Activated T-cell treated with anti-CD3 and anti-CD28 coated beads, Interleukin-2, amount 50 U/mL, for 24 hours (primary cell): ENCODE measurements around the gene GRAP.

Experiments
- DNase-seq: peaks from one replicate; pipeline ENCODE4 v3.0.0-alpha.2; 2020
- H3K27ac Mint-ChIP-seq: 2 replicates; pipeline ENCODE4 v1.8.0; 2020; ENCODE audit warnings: mild to moderate bottlenecking, mixed read lengths
- H3K27me3 Mint-ChIP-seq: 2 replicates; pipeline ENCODE4 v1.8.0; 2020; ENCODE audit warnings: mixed read lengths
- H3K36me3 Mint-ChIP-seq: 2 replicates; pipeline ENCODE4 v1.8.0; 2020; ENCODE audit warnings: low read depth, mixed read lengths
- H3K4me1 Mint-ChIP-seq: 2 replicates; pipeline ENCODE4 v1.8.0; 2020; ENCODE audit warnings: low read depth, mixed read lengths
- H3K4me3 Mint-ChIP-seq: 2 replicates; pipeline ENCODE4 v1.8.0; 2020; ENCODE audit warnings: mild to moderate bottlenecking, moderate library complexity, mixed read lengths
- H3K9me3 Mint-ChIP-seq: 2 replicates; pipeline ENCODE4 v1.8.0; 2020; ENCODE audit warnings: mixed read lengths

The GRAP gene

DNA sequence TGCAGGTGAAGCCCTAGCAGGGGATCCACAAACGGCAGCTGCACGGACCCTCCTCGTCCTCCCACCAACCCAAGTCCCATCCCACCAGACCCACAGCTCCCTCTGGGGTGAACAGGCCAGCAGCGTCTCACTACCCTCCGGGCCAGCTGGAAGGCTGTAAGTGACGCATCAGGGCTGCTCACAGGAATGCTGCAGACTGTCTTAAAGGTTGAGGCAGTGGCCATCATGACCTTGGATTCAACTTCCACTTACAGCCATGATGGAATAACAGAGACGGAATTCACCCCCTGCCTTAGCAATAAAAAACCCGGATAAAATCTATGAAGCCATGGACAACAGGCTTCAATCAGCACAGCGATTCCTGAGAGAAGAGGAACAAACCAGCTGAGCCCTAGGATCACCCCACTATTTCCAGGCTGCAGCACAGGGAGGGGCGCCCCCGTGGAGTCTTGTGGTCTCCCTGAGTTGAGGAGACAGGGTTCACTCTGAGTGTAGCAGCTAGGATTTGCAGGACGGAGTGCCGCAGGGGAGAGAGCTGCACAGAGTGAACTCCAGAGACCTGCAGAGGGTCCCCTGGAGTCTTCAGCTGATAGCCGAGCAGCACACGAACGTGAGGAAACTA, 52.7 kb downstream of the GRAP start:
- no peak overlapping the region for H3K4me3 Mint-ChIP-seq
- DNase-seq, result no peak

DNA sequence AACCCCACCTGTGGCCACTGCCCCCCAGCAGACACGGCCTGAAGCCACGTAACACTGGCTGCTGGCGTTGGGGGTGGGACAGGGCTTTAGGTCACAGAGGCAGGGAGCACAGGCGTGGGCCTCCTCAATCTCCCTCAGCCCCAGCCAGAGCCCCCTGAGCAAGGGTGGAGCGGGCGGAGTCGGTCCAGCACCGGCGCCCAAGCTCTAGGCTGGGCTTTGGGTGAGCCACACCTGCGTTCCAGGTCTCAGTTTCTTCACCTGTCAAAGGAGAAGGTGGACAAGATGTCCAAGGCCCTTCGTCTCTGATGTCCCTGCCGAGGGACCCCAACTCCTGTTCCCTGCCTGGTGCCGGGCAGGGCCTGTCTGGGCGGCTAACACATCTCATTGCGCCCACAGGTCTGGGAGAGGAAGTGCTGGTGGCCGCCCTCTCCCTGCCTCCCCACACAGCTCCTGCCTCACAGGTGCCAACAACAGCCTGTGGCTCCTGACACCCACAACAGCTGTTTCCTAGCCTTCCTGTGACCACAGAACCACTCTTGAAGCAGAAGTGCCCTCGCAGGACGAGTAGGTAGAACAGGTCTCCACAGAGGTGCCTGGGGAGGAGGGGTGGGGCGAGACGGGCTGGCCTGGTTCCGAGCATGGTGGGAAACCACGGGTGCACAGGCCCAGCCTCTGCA, 54.2 kb downstream of the GRAP start:
- peaks cover 69% of the 10 kb centered on the region for H3K36me3 Mint-ChIP-seq
- H3K4me1 Mint-ChIP-seq, result peaks cover 26% of the 10 kb centered on the region
- peaks cover 5% of the 10 kb centered on the region for H3K9me3 Mint-ChIP-seq
- no peak for DNase-seq
- no peak overlapping the region for H3K4me3 Mint-ChIP-seq
- no peak overlapping the region for H3K27ac Mint-ChIP-seq
- H3K27me3 Mint-ChIP-seq, result no peaks in the 10 kb centered on the region

More for the DNA sequence above, 52.7 kb downstream of the GRAP start:
- peaks cover 23% of the 10 kb centered on the region for H3K4me1 Mint-ChIP-seq
- peaks cover 66% of the 10 kb centered on the region for H3K36me3 Mint-ChIP-seq
- H3K27ac Mint-ChIP-seq, result no peak overlapping the region
- H3K27me3 Mint-ChIP-seq, result no peaks in the 10 kb centered on the region
- peaks cover 5% of the 10 kb centered on the region for H3K9me3 Mint-ChIP-seq

DNA sequence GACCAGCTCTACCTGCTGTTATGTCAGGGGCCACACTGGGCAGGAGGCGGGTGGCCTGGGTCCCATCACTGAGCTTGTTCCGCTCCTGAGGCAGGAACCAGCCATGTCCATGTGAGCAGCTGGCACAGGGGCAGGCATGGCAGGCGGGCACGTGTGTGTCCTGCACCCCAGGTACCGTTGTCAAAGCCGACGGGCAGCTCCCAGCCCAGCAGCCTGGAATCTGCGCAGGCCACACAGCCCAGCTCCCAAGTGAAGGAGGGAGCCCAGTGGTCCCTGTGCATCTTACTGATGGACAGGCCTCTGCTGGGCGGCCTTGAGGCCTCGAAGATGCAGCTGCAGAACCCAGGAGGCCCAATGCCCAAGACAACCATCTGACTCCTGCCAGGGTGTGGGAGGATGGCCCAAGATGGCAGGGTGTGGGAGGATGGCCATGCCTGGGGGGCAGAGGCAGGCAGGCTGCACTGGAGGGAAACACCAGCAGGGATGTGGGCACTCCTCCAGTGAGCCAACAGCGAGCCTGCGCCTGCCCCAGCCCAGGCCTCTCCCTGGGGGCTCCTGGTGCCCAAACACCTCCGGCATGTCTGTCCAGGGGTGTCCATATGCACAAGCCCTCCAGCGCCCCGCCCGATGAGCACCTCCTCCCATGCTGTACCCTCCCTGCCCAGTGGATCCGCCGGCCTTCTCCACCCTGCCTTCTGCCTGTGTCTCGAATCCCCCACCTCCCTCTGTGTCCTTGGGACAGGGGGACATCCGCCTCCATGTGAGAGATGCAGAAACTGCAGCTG, 55.0 kb downstream of the GRAP start:
- peaks cover 31% of the 10 kb centered on the region for H3K4me1 Mint-ChIP-seq
- H3K36me3 Mint-ChIP-seq, result peaks cover 69% of the 10 kb centered on the region
- H3K27me3 Mint-ChIP-seq, result no peaks in the 10 kb centered on the region
- H3K4me3 Mint-ChIP-seq, result no peak overlapping the region
- H3K27ac Mint-ChIP-seq, result no peak overlapping the region
- peaks cover 5% of the 10 kb centered on the region for H3K9me3 Mint-ChIP-seq
- no peak for DNase-seq

DNA sequence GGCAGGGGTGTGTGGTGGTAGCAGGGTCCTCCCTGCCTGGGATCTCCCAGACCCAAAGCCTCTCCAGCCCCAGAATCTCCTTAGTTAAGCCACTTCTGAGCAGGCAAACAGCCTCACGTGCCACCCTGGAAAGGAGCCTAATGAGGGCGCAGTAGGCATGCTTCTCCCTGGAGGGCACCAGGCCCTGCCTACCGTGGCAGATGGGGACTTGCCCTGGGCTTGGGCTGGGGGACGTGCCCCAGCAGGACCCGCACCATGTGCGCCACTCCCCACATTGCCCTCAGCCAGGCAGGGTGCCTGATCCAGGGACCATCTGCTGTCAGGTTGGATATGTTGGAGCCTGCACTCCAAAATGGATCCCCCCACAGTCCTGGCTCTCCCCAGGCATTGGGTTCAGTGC, 56.4 kb downstream of the GRAP start:
- Mint-ChIP-seq H3K4me3 (no peak overlapping the region), H3K4me1 (peaks cover 31% of the 10 kb centered on the region), H3K36me3 (peaks cover 67% of the 10 kb centered on the region), H3K27ac (no peak overlapping the region), H3K9me3 (peaks cover 1% of the 10 kb centered on the region), H3K27me3 (no peaks in the 10 kb centered on the region)
- no peak for DNase-seq

DNA sequence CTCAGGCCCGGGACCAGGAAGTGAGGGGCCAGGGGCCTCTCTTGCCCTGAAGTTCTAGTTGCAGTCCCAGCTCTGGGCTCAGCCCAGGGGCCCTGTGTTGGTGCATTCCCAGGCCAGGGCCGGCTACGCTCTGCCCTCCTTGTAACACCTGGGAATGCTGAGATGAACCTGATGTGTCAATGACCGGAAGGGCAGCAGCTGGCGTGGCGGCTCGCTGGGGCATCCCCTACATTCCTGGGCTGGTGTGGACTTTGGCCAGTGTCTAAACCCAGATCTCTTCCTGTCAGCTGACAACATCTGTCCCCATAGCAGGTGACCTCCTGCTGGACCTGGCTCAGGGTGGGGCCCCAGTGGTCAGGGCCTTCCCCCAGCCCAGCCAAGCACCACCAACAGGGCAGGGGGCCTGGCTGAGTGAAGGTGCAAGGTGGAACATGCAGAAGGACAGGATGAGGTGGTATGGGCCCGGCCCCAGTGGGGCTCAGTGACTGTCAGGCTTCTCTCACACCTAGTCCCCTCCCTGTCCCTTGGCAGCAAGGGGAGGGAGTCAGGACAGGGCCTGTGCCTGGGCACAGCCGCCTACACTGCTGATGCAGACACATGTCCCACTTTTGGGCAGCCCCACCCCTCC, 58.1 kb downstream of the GRAP start:
- Mint-ChIP-seq H3K9me3 (no peaks in the 10 kb centered on the region), H3K4me3 (no peak overlapping the region), H3K27ac (no peak overlapping the region), H3K27me3 (no peaks in the 10 kb centered on the region), H3K36me3 (peaks cover 69% of the 10 kb centered on the region), H3K4me1 (peaks cover 25% of the 10 kb centered on the region)
- no peak for DNase-seq

DNA sequence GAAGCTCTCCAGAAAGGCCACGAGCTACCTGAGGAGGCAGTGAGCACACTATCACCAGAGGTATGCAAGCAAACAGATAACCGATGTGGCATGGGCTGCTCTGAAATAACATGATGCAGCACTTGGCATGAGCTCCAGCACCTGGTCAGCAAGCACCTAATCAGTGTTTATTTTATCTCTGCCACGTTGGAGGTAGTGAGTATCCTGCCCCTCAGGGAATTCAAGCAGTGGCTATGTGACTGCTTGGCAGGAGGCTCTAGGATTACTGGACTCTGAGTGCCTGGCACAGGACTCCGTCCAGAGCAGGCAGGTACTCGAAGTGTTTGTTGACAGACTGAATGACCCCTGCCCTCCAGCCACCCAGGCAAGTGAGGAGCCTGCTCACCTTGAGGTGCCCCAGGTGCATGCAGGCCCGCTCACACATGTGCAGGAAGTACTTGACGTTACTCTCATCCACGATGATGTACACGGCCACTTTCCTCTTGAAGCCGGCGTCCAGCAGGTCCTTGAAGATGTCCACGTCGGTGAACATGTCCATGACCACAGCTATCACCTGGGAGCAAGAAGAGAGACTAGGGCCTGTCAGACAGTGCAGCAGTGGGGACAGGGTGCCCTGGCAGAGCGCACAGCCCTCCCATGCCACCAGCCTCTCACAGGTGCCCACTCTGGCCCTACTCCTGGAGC, 58.8 kb downstream of the GRAP start:
- Mint-ChIP-seq H3K27me3 (no peaks in the 10 kb centered on the region), H3K4me1 (peaks cover 18% of the 10 kb centered on the region), H3K4me3 (no peak overlapping the region), H3K27ac (no peak overlapping the region), H3K9me3 (no peaks in the 10 kb centered on the region), H3K36me3 (peaks cover 65% of the 10 kb centered on the region)
- DNase-seq, result no peak

DNA sequence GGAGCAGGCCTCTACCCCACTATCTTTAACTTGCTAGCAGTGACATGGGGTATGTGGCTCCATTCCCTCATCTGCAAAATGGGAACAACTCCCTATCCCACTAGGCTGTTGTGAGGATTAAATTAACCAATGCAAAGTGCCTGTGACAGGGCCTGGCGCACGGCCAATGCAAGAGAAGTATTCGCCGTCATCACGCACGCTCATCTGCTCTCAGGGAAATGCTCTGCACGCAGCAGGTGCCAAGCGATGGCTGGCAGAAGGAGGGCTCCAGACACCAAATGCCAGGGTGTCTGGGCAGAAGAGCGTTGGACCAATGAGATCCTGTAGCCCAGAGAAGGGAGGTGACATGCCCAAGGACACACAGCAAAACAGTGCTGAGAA, 59.5 kb downstream of the GRAP start:
- DNase-seq, result no peak
- no peak overlapping the region for H3K27ac Mint-ChIP-seq
- no peaks in the 10 kb centered on the region for H3K9me3 Mint-ChIP-seq
- no peaks in the 10 kb centered on the region for H3K27me3 Mint-ChIP-seq
- H3K4me1 Mint-ChIP-seq, result peaks cover 15% of the 10 kb centered on the region
- H3K36me3 Mint-ChIP-seq, result peaks cover 62% of the 10 kb centered on the region
- no peak overlapping the region for H3K4me3 Mint-ChIP-seq

DNA sequence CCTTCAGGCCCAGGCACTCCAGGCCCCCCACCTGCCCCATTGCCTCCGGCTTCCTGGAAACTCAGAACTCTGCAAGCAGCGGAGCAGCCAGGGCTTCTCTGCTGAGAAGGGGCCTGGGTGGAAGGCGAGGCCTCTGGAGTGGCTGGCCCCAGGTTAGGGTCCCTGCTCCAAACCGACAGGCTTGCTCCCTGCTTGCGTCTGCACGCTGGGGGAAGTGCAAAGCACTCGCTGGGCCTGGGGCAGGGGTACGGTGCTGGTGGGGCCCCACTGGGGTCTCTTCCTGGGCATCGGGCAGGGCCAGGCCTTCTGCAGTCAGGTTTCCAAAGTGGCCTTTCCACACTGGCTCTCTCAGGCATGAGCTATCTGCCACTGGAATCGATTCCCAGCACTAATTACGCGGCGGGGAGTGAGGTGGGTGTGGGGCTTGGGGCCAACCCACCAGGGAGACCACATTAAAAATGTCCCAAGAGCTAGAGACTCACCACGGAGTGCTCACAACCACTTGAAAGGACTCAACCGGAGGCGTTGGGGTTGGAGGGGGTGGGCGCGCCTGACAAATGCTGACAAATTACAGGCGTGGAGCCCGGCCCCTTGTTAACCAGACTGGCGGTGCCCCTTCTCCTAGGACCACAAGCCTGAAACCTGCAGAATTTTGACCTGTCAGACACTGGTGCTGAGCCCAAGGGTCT, 60.1 kb downstream of the GRAP start:
- Mint-ChIP-seq H3K4me1 (peaks cover 17% of the 10 kb centered on the region), H3K4me3 (no peak overlapping the region), H3K9me3 (no peaks in the 10 kb centered on the region), H3K27ac (no peak overlapping the region), H3K36me3 (peaks cover 61% of the 10 kb centered on the region), H3K27me3 (no peaks in the 10 kb centered on the region)
- DNase-seq, result no peak

DNA sequence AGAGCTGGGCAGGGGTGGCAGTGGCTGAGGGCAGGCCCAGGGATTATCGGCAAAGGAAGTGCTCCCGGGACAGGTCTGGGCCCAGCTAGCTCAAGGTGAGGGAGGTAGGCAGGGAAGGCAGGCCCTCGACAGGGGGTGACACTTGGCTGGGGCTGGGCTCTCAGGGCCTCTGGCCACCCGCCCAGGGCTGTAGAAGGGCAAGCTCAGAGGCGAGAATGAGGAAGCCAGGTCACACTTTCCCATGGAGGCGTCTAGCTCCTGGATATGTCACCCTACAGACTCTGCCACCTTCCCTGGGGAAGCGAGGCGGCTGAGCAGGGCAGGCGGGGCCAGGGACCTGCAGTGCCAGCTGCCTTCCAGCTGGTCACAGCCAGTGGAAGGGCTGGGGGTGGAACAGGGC, 61.3 kb downstream of the GRAP start:
- no peak overlapping the region for H3K4me3 Mint-ChIP-seq
- peaks cover 62% of the 10 kb centered on the region for H3K36me3 Mint-ChIP-seq
- peaks cover 17% of the 10 kb centered on the region for H3K4me1 Mint-ChIP-seq
- no peaks in the 10 kb centered on the region for H3K27me3 Mint-ChIP-seq
- no peak for DNase-seq
- no peaks in the 10 kb centered on the region for H3K9me3 Mint-ChIP-seq
- no peak overlapping the region for H3K27ac Mint-ChIP-seq

DNA sequence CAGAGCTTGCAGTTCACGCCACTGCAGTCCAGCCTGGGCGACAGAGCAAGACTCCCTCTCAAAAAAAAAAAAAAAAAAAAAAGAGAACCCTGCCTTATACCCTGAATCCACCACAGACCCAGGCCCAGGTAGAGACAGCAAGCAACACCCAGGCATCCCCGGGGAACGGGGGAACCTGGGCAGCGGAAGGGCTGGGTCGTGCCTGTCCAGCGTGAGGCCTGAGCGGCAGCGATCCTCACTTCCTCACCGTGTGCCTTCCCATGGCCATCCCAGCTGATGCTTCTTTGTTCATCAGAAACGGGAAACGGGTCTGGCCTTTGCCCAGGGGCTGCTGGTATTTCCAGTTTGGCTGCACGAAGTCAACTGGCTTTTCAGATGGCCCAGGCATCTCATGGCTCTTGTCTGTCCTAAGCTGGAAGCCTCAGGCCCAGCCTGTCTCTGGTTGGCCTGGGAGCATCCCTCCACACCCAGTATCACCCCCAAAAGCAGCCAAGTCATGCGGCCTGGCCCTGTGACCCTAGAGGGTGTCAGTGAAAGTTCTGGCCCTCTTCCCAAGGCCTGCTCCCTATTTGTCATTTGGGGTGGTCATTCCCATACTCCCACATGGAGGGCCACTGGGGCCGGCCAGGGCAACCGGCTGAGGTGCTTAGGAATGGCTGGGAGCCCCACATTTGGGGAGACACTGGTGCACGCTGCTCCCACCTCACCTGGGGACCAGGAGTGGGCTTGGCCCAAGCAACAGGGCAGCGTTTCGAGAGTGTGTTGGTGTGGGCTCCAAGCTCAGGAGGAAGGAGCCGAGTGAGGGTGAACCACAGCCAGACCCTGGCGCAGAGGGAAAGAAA, 62.3 kb downstream of the GRAP start:
- Mint-ChIP-seq H3K4me3 (no peak overlapping the region), H3K9me3 (no peaks in the 10 kb centered on the region), H3K36me3 (peaks cover 69% of the 10 kb centered on the region), H3K27me3 (no peaks in the 10 kb centered on the region), H3K4me1 (peaks cover 17% of the 10 kb centered on the region), H3K27ac (no peak overlapping the region)
- no peak for DNase-seq

DNA sequence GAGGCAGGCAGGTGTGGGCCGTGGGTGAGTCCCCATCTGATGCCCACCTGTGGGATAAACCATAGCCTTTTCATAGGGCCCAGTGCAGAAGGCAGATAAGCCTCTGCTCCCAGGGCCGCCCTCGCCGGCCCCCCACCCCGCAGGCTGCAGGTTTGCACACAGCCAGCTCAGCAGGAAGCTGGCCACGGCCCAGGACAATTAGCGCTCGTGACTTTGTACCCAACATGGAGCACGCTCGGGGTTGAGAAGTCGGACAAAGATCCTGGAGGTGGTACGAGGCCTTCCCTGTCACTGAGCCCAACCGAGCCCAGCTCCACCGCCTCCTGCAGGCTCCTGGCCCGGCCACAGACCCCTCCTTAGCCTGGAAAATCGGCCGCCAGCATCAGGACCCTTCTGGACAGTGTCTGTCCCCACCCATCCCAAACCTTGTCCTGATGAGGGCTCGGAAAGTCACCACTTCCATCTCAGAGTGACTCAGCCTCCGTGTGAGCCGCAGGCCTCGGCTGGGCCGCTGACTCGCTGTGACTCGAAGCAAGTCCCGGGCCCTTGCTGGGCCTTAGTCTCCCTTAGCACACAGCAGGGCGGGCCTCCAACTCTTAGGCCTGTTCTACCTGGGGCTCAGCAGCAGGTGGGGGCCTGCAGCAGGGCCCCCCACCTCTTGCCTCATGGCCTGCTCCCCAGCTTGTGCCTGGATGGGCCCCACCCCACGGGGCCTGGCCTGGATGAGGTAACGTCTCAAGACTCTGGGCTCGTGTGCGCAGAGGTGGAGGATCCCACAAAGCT, 64.9 kb downstream of the GRAP start:
- Mint-ChIP-seq H3K4me3 (no peak overlapping the region), H3K4me1 (peaks cover 7% of the 10 kb centered on the region), H3K27ac (no peak overlapping the region), H3K36me3 (peaks cover 76% of the 10 kb centered on the region), H3K9me3 (no peaks in the 10 kb centered on the region), H3K27me3 (no peaks in the 10 kb centered on the region)
- DNase-seq, result no peak

DNA sequence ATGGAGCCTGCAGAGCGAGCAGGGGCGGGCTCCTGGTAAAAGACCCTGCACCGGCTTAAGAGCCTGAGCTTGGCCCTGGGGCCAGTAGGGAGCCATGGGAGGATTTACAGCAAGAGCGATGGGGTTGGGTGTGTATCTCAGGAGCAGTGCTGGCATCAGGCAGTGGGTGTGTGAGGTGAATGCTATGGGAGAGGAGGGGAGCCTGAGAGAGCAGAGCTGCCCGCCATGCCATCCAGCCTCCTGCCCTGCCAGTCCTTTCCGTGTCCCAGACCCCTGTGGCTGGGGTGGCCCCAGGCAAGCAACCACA, 65.5 kb downstream of the GRAP start:
- H3K27ac Mint-ChIP-seq, result no peak overlapping the region
- peaks cover 76% of the 10 kb centered on the region for H3K36me3 Mint-ChIP-seq
- peaks cover 5% of the 10 kb centered on the region for H3K4me1 Mint-ChIP-seq
- H3K9me3 Mint-ChIP-seq, result no peaks in the 10 kb centered on the region
- no peaks in the 10 kb centered on the region for H3K27me3 Mint-ChIP-seq
- no peak for DNase-seq
- H3K4me3 Mint-ChIP-seq, result no peak overlapping the region
